Neural cell (in vitro differentiated cells): Measurements from ENCODE around the gene LRRC52. TPM values are rescaled to one million over a fixed set of nuclear protein-coding genes. Genes with fewer than 3 reads are reported as not detected.

Experiments used
- H2AFZ ChIP-seq: fragments of 200-600, 300-800 bp; sonication (generic), shearing (Covaris generic); 2 replicates; pipeline ENCODE4 v1.6.0; 2014; ENCODE audit warnings: low read depth, mild to moderate bottlenecking, antibody characterized with exemption, low read length, moderate library complexity
- H3F3A ChIP-seq: fragments of 200-600 bp; shearing (Covaris generic); 2 replicates; pipeline ENCODE4 v1.6.1; 2016; ENCODE audit warnings: mild to moderate bottlenecking, moderate library complexity, mixed read lengths, antibody characterized with exemption, low read length; ENCODE audit not compliant: insufficient read depth, poor library complexity, severe bottlenecking
- H3K27ac ChIP-seq: fragments of 200-600, 300-800 bp; sonication (generic), shearing (Covaris generic); 2 replicates; pipeline ENCODE4 v1.5.1; 2014; ENCODE audit warnings: mild to moderate bottlenecking, low read length, moderate library complexity
- H3K27me3 ChIP-seq: fragments of 300-800, 200-600 bp; sonication (generic), shearing (Covaris generic); 2 replicates; pipeline ENCODE4 v1.6.0; 2014; ENCODE audit warnings: mild to moderate bottlenecking, low read depth, low read length, moderate library complexity; ENCODE audit not compliant: insufficient read depth
- H3K36me3 ChIP-seq: fragments of 300-800, 200-600 bp; sonication (generic), shearing (Covaris generic); 2 replicates; pipeline ENCODE4 v1.5.1; 2014; ENCODE audit warnings: mild to moderate bottlenecking, antibody characterized with exemption, low read length, moderate library complexity; ENCODE audit not compliant: insufficient read depth
- H3K4me2 ChIP-seq: fragments of 300-800, 200-600 bp; sonication (generic), shearing (Covaris generic); 2 replicates; pipeline ENCODE4 v1.6.0; 2014; ENCODE audit warnings: mild to moderate bottlenecking, low read length
- H3K4me3 ChIP-seq: fragments of 300-800, 200-600 bp; sonication (generic), shearing (Covaris generic); 2 replicates; pipeline ENCODE4 v1.5.1; 2014; ENCODE audit warnings: mild to moderate bottlenecking, low read length, moderate library complexity
- H3K79me2 ChIP-seq: fragments of 200-600 bp; shearing (Covaris generic); replicated peaks from 2 replicates; pipeline ENCODE4 v1.6.0; 2014; ENCODE audit warnings: mild to moderate bottlenecking, low read length, moderate library complexity; ENCODE audit not compliant: insufficient read depth
- H3K9ac ChIP-seq: fragments of 300-800, 200-600 bp; sonication (generic), shearing (Covaris generic); 2 replicates; pipeline ENCODE4 v1.6.1; 2016; ENCODE audit warnings: mild to moderate bottlenecking, low read length, mixed read lengths
- H3K9me2 ChIP-seq: fragments of 200-600 bp; shearing (Covaris generic); 2 replicates; pipeline ENCODE4 v1.6.1; 2016; ENCODE audit warnings: mild to moderate bottlenecking, low read length, mixed read lengths; ENCODE audit not compliant: insufficient read depth
- H3K9me3 ChIP-seq: fragments of 200-600, 300-800 bp; sonication (generic), shearing (Covaris generic); 2 replicates; pipeline ENCODE4 v1.6.1; 2016; ENCODE audit warnings: mild to moderate bottlenecking, mixed run types, low read length, moderate library complexity, mixed read lengths
- H4K20me1 ChIP-seq: fragments of 200-600 bp; shearing (Covaris generic); 2 replicates; pipeline ENCODE4 v1.6.1; 2016; ENCODE audit warnings: mild to moderate bottlenecking, mixed run types; ENCODE audit not compliant: insufficient read depth
- EP300 ChIP-seq: fragments of 450-650 bp; conservative IDR thresholded peaks from 2 replicates; pipeline ENCODE4 v1.6.1; 2014; ENCODE audit warnings: antibody characterized with exemption, mild to moderate bottlenecking, moderate library complexity; ENCODE audit not compliant: poor library complexity, severe bottlenecking
- EZH2 ChIP-seq: fragments of 200-600, 300-800 bp; shearing (Covaris generic), sonication (generic); IDR thresholded peaks from 2 replicates; pipeline ENCODE4 v1.6.1; 2014; ENCODE audit warnings: antibody characterized with exemption, low read length, borderline replicate concordance, mild to moderate bottlenecking; ENCODE audit not compliant: insufficient read depth, poor library complexity, severe bottlenecking
- MXI1 ChIP-seq: fragments of 450-650 bp; conservative IDR thresholded peaks from 2 replicates; pipeline ENCODE4 v1.6.1; 2014; ENCODE audit warnings: antibody characterized with exemption, mild to moderate bottlenecking; ENCODE audit not compliant: poor library complexity, severe bottlenecking
- POLR2AphosphoS5 ChIP-seq: IDR thresholded peaks from 2 replicates; pipeline ENCODE4 v1.6.1; 2012
- RAD21 ChIP-seq: fragments of 450-650 bp; conservative IDR thresholded peaks from 2 replicates; pipeline ENCODE4 v1.6.1; 2014; ENCODE audit warnings: antibody characterized with exemption, mild to moderate bottlenecking, moderate library complexity
- REST ChIP-seq: IDR thresholded peaks from 2 replicates; pipeline ENCODE4 v1.6.1; 2012; ENCODE audit warnings: borderline replicate concordance
- SMC3 ChIP-seq: fragments of 450-650 bp; conservative IDR thresholded peaks from 2 replicates; pipeline ENCODE4 v1.6.1; 2014; ENCODE audit warnings: antibody characterized with exemption, mild to moderate bottlenecking, moderate library complexity; ENCODE audit not compliant: poor library complexity
- TAF1 ChIP-seq: IDR thresholded peaks from 2 replicates; pipeline ENCODE4 v1.6.1; 2012; ENCODE audit warnings: low read depth
- polyA minus RNA-seq: library from RNA; depleted of rRNA, polyadenylated mRNA; stranded (reverse); fragments of >200 nt; gene quantifications from 2 replicates; pipeline ENCODE4 v1.2.3, GENCODE V29; 2014
- polyA plus RNA-seq: library from polyadenylated mRNA; depleted of rRNA; stranded (reverse); fragments of >200 nt; gene quantifications from 2 replicates; pipeline ENCODE4 v1.2.3, GENCODE V29; 2014
- TF ChIP-seq, protein P1 (sequence below): fragments of 450-650 bp; IDR thresholded peaks from 2 replicates; pipeline ENCODE4 v1.5.1; 2014; ENCODE audit warnings: antibody characterized with exemption, mild to moderate bottlenecking, moderate library complexity; ENCODE audit not compliant: poor library complexity, severe bottlenecking

The LRRC52 gene, protein sequence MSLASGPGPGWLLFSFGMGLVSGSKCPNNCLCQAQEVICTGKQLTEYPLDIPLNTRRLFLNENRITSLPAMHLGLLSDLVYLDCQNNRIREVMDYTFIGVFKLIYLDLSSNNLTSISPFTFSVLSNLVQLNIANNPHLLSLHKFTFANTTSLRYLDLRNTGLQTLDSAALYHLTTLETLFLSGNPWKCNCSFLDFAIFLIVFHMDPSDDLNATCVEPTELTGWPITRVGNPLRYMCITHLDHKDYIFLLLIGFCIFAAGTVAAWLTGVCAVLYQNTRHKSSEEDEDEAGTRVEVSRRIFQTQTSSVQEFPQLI
- polyA plus RNA-seq (not detected in 2 replicates), polyA minus RNA-seq (not detected in 2 replicates)

DNA sequence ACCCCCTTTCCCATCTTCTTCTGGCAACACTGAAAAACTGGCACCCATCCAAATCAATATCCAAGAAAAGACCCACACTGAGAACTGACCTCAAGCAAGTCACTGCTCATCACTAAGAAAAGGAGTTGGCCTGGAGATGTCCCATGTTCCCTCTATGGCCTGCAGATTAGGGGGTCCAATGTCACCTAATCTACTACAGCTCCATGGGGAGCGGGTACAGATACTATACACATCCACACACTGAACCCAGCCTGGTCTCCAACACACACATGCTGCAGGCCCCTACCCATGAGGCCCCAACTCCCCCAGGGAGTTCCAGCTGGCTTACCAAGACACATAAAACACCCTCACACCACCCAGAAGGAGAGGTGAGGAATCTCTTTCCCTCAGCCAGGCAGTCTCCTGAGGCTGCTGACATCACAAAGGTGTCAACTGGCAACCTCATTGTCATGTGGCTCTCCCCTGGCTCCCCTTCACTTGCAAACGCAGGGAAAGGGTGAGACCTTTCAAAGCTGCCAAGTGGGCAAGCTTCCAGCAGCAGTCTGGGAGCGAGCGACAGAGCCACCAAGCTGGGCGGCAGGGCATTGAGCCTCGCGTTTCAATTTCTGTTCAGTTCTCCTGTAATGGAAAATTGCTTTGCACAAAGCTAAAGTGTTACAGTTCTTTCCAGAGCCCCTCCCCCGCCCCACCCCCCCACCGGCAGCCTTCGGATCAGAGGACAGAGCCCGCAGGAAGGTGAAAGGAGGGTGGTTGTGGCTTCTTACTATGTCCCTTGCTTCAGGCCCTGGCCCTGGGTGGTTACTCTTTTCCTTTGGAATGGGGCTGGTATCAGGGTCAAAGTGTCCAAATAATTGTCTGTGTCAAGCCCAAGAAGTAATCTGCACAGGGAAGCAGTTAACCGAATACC lies at the start of gene LRRC52:
Gene LRRC52 (plus strand): TSS at position 469 of the 907 bp plus-strand sequence. CDS start 297 bp downstream, at position 766.
- Histone ChIP-seq H3K9me3 (no peaks in the 10 kb centered on the region), H3F3A (no peaks in the 10 kb centered on the region), H3K79me2 (no peaks in the 10 kb centered on the region), H3K4me2 (no peak within 1 kb of the TSS), H2AFZ (peak within 1 kb of the TSS; percentile 8), H3K27ac (no peak within 1 kb of the TSS), H4K20me1 (no peaks in the 10 kb centered on the region), H3K9ac (no peak within 1 kb of the TSS), H3K4me3 (peak within 1 kb of the TSS; percentile 13), H3K27me3 (no peaks in the 10 kb centered on the region), H3K9me2 (no peaks in the 10 kb centered on the region), H3K36me3 (no peaks in the 10 kb centered on the region)
- TF ChIP-seq EP300 (no peak), RAD21 (no peak), TAF1 (no peak), MXI1 (no peak), EZH2 (no peak), REST (no peak), SMC3 (no peak), POLR2AphosphoS5 (no peak)
- TF ChIP-seq, protein P1, sequence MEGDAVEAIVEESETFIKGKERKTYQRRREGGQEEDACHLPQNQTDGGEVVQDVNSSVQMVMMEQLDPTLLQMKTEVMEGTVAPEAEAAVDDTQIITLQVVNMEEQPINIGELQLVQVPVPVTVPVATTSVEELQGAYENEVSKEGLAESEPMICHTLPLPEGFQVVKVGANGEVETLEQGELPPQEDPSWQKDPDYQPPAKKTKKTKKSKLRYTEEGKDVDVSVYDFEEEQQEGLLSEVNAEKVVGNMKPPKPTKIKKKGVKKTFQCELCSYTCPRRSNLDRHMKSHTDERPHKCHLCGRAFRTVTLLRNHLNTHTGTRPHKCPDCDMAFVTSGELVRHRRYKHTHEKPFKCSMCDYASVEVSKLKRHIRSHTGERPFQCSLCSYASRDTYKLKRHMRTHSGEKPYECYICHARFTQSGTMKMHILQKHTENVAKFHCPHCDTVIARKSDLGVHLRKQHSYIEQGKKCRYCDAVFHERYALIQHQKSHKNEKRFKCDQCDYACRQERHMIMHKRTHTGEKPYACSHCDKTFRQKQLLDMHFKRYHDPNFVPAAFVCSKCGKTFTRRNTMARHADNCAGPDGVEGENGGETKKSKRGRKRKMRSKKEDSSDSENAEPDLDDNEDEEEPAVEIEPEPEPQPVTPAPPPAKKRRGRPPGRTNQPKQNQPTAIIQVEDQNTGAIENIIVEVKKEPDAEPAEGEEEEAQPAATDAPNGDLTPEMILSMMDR: no peak

DNA sequence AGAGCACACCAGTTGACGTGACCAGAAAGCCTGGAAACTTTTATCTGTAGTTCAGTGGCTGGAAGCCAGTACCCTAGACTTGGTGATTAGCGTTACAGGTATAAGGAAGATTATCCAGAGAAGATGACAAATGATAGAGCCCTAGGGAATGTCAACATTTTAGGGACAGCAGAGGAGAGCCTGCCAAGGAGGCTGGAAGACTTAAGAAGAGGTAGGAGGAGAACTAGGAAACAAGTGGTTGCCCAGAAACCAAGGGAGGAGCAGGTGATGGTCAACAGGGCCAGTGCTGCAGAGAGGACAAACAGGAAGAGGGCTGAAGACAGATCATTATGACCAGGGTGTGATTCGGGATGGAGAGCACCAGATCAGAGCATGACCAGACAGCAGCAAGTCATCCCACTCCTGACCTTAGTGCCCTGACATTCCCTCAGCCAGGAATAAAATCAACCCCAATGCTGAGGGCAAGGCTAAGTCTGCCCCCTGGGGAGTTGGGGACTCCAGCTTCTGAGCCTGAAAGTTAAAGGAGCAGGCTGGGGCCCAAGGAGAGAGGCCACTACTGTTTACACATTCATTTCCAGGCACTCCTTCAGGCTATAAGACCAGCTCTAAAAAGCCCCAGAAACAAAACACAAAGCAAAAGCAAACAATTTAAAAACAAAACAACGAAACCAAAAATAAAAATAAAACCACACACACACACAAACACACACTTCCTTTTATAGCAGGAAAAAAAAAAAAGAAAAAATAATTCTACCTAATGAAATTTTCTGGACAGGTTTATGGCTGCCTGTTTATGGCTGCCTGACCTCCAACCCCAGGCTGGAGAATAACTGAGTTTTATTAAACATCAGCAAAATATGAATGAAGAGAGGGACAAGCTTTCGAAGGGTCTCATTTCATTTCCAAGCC lies 48.6 kb upstream of the LRRC52 start:
- TF ChIP-seq EP300 (no peak), SMC3 (no peak), REST (no peak), RAD21 (no peak), POLR2AphosphoS5 (no peak), MXI1 (no peak), EZH2 (no peak), TAF1 (no peak)
- TF ChIP-seq, protein P1: no peak
- H3K27ac ChIP-seq: no peak overlapping the region
- H3K79me2 ChIP-seq: no peaks in the 10 kb centered on the region
- H3K4me2 ChIP-seq: peak overlapping the region; percentile 49
- no peaks in the 10 kb centered on the region for H3K9me2 ChIP-seq
- H3K36me3 ChIP-seq: no peaks in the 10 kb centered on the region
- H4K20me1 ChIP-seq: no peaks in the 10 kb centered on the region
- H3K9me3 ChIP-seq: no peaks in the 10 kb centered on the region
- H3K27me3 ChIP-seq: no peaks in the 10 kb centered on the region
- H3K4me3 ChIP-seq: peak overlapping the region; percentile 18
- no peak overlapping the region for H3K9ac ChIP-seq
- H3F3A ChIP-seq: no peaks in the 10 kb centered on the region
- H2AFZ ChIP-seq: no peak overlapping the region
